Thymus (tissue), 11 donors: ENCODE results near the gene AMPD2. TPM values are rescaled to one million over a fixed set of nuclear protein-coding genes. Genes with fewer than 3 reads are reported as not detected.
A peak's percentile ranks its signal among the peaks of the same experiment; 100 is the strongest.

Experiments
- DNase-seq, 9 donors: peaks; one replicate each; pipeline ENCODE4 v3.0.0-alpha.2; 2013; ENCODE audit warnings: low spot score in 9 of 9, low read depth in 6 of 9, missing footprints in 1 of 9
- H3K27ac ChIP-seq, 2 donors: one replicate each; pipeline ENCODE4 v1.5.1; 2013; ENCODE audit warnings: control low read depth in 1 of 2, low read depth in 1 of 2, low read length in 1 of 2, mild to moderate bottlenecking in 1 of 2, moderate library complexity in 1 of 2
- H3K27me3 ChIP-seq, 2 donors: one replicate each; pipeline ENCODE4 v1.5.1; 2013; ENCODE audit warnings: low read length in 1 of 2; ENCODE audit not compliant: control insufficient read depth in 2 of 2, insufficient read depth in 1 of 2
- H3K36me3 ChIP-seq, 2 donors: one replicate each; pipeline ENCODE4 v1.5.1; 2013; ENCODE audit warnings: low read length in 1 of 2, mild to moderate bottlenecking in 1 of 2, moderate library complexity in 1 of 2; ENCODE audit not compliant: control insufficient read depth in 2 of 2, insufficient read depth in 2 of 2
- H3K4me1 ChIP-seq, 2 donors: one replicate each; pipeline ENCODE4 v1.5.1; 2013; ENCODE audit warnings: low read length in 2 of 2; ENCODE audit not compliant: control insufficient read depth in 2 of 2, insufficient read depth in 2 of 2
- H3K4me3 ChIP-seq, 2 donors: one replicate each; pipeline ENCODE4 v1.5.1; 2013; ENCODE audit warnings: low read length in 2 of 2, control low read depth in 1 of 2, mild to moderate bottlenecking in 1 of 2
- H3K9me3 ChIP-seq, 2 donors: one replicate each; pipeline ENCODE4 v1.5.1; 2013; ENCODE audit warnings: low read length in 1 of 2, mild to moderate bottlenecking in 1 of 2; ENCODE audit not compliant: control insufficient read depth in 2 of 2, insufficient read depth in 1 of 2
- WGBS: extraction: QIAGEN DNeasy Blood & Tissue Kit; methylation state at CpG from one replicate; pipeline ENCODE4 v1.1.7; 2013; 5-methylcytosine and 5-hydroxymethylcytosine counted together
- polyA plus RNA-seq: library from polyadenylated mRNA; stranded (reverse); fragments of 200-250 nt; gene quantifications from one replicate; pipeline ENCODE4 v1.2.3, GENCODE V29; 2013
- total RNA-seq: library from RNA; stranded (reverse); fragments of 120-200 nt; gene quantifications from one replicate; pipeline ENCODE4 v1.2.4, GENCODE V29; 2013
- donor health status: healthy.

AMPD2 gene
- total and polyA plus RNA-seq, 2 donors, result 24.8 to 32.8 TPM

GRCh38 chr1:109610609-109611307 is 8.9 kb upstream of the AMPD2 start:
- no peak for DNase-seq
- no peaks in the 10 kb centered on the region for H3K36me3 ChIP-seq
- no peak overlapping the region for H3K27ac ChIP-seq
- 88% methylated on average over 3 of the region's 3 CpGs for WGBS
- H3K4me3 ChIP-seq, result no peak overlapping the region
- no peaks in the 10 kb centered on the region for H3K4me1 ChIP-seq
- H3K9me3 ChIP-seq, result no peaks in the 10 kb centered on the region
- no peaks in the 10 kb centered on the region for H3K27me3 ChIP-seq

- H3K4me1 ChIP-seq, result no peaks in the 10 kb centered on the region
- no peak overlapping the region for H3K4me3 ChIP-seq
- no peaks in the 10 kb centered on the region for H3K9me3 ChIP-seq
- 98% methylated on average over 13 of the region's 13 CpGs for WGBS
- DNase-seq, result no peak
- H3K27me3 ChIP-seq, result no peaks in the 10 kb centered on the region
- no peak overlapping the region for H3K27ac ChIP-seq
- H3K36me3 ChIP-seq, result no peaks in the 10 kb centered on the region
Measured at GRCh38 chr1:109611308-109611990, 8.2 kb upstream of the AMPD2 start.

GRCh38 chr1:109613361-109614147 is 6.1 kb upstream of the AMPD2 start:
- 95% methylated on average over 7 of the region's 7 CpGs for WGBS
- H3K9me3 ChIP-seq, result no peaks in the 10 kb centered on the region
- peaks cover 0 to under 1% of the 10 kb centered on the region in 2 donors for H3K4me1 ChIP-seq
- no peak for DNase-seq
- no peak overlapping the region for H3K27ac ChIP-seq
- H3K36me3 ChIP-seq, result no peaks in the 10 kb centered on the region
- no peaks in the 10 kb centered on the region for H3K27me3 ChIP-seq
- no peak overlapping the region for H3K4me3 ChIP-seq

- Histone ChIP-seq H3K36me3 (no peaks in the 10 kb centered on the region), H3K9me3 (no peaks in the 10 kb centered on the region), H3K27me3 (no peaks in the 10 kb centered on the region), H3K4me3 (no peak overlapping the region), H3K27ac (no peak overlapping the region), H3K4me1 (peaks cover 4 to 13% of the 10 kb centered on the region in 2 donors)
- DNase-seq, result peak in 2 of 9 donors; percentile 21 to 45
- 20% methylated on average over 3 of the region's 3 CpGs for WGBS
Measured at GRCh38 chr1:109615879-109616278, 3.8 kb upstream of the AMPD2 start.

- 87% methylated on average over 3 of the region's 3 CpGs for WGBS
- peaks cover 5 to 18% of the 10 kb centered on the region in 2 donors for H3K4me1 ChIP-seq
- no peak overlapping the region for H3K27ac ChIP-seq
- H3K4me3 ChIP-seq, result no peak overlapping the region
- no peaks in the 10 kb centered on the region for H3K36me3 ChIP-seq
- no peak for DNase-seq
- H3K9me3 ChIP-seq, result no peaks in the 10 kb centered on the region
- H3K27me3 ChIP-seq, result no peaks in the 10 kb centered on the region
Measured at GRCh38 chr1:109616391-109616790, 3.2 kb upstream of the AMPD2 start.

GRCh38 chr1:109617291-109617801 is 2.3 kb upstream of the AMPD2 start:
- Histone ChIP-seq H3K9me3 (peaks cover 0 to 3% of the 10 kb centered on the region in 2 donors), H3K27me3 (no peaks in the 10 kb centered on the region), H3K4me1 (peaks cover 15 to 27% of the 10 kb centered on the region in 2 donors), H3K36me3 (no peaks in the 10 kb centered on the region), H3K27ac (peak overlapping the region in 1 of 2 donors; percentile 7), H3K4me3 (no peak overlapping the region)
- WGBS, result 93% methylated on average over 3 of the region's 3 CpGs
- no peak for DNase-seq

- H3K9me3 ChIP-seq, result peaks cover 0 to 7% of the 10 kb centered on the region in 2 donors
- no peak for DNase-seq
- no peaks in the 10 kb centered on the region for H3K36me3 ChIP-seq
- WGBS, result 49% methylated on average over 9 of the region's 9 CpGs
- no peaks in the 10 kb centered on the region for H3K27me3 ChIP-seq
- H3K4me3 ChIP-seq, result peak overlapping the region; percentile 66 to 68
- H3K4me1 ChIP-seq, result peaks cover 24 to 43% of the 10 kb centered on the region in 2 donors
- H3K27ac ChIP-seq, result peak overlapping the region; percentile 19 to 54
Measured at GRCh38 chr1:109618661-109619575, 719 bp upstream of the AMPD2 start.

- peaks cover 0 to 7% of the 10 kb centered on the region in 2 donors for H3K9me3 ChIP-seq
- no peak for DNase-seq
- peak overlapping the region; percentile 66 to 68 for H3K4me3 ChIP-seq
- under 1% methylated on average over 9 of the region's 9 CpGs for WGBS
- peaks cover under 1 to 2% of the 10 kb centered on the region in 2 donors for H3K36me3 ChIP-seq
- H3K27ac ChIP-seq, result peak overlapping the region; percentile 39 to 70
- H3K4me1 ChIP-seq, result peaks cover 34 to 58% of the 10 kb centered on the region in 2 donors
- no peaks in the 10 kb centered on the region for H3K27me3 ChIP-seq
Measured at GRCh38 chr1:109620401-109620791, 759 bp downstream of the AMPD2 start.
